Stomach (tissue), 9 donors: ENCODE results near the gene SHOX. TPM values are rescaled to one million over a fixed set of nuclear protein-coding genes. Genes with fewer than 3 reads are reported as not detected.

Experiments
- DNase-seq, 2 donors: peaks; one replicate each; pipeline versions ENCODE4 v3.0.0 to v3.0.0-alpha.2; 2013 to 2019
- H3K27ac ChIP-seq, 5 donors: fragments of 200-600 bp in 4 of 5; sonication (generic) in 4 of 5; one replicate each; pipeline ENCODE4 v1.5.1; 2013 to 2019; ENCODE audit warnings: mild to moderate bottlenecking in 1 of 5, moderate library complexity in 1 of 5
- H3K27me3 ChIP-seq, 3 donors: fragments of 200-600 bp; sonication (generic); one replicate each; pipeline ENCODE4 v1.5.1; 2017 to 2019; ENCODE audit warnings: mixed run types in 1 of 3
- H3K36me3 ChIP-seq, 4 donors: fragments of 200-600 bp; sonication (generic); 1 replicate in 3 of 4; 2 replicates in 1 of 4; pipeline ENCODE4 v1.5.1; 2016 to 2019
- H3K4me1 ChIP-seq, 4 donors: fragments of 200-600 bp; sonication (generic); one replicate each; pipeline ENCODE4 v1.5.1; 2016 to 2019
- H3K4me3 ChIP-seq, 4 donors: fragments of 200-600 bp; sonication (generic) in 3 of 4; one replicate each; pipeline ENCODE4 v1.5.1; 2016 to 2019; ENCODE audit warnings: mild to moderate bottlenecking in 1 of 4
- H3K9me3 ChIP-seq, 4 donors: fragments of 200-600 bp; sonication (generic); one replicate each; pipeline ENCODE4 v1.5.1; 2016 to 2019
- CTCF ChIP-seq, 7 experiments: fragments of 450-650 bp in 4 of 7; fragments of 200-600 bp in 3 of 7; sonication (generic) in 3 of 7; IDR thresholded peaks; one replicate each; pipeline ENCODE4 v1.5.1; 2016 to 2019; ENCODE audit warnings: antibody characterized with exemption in 7 of 7, control low read depth in 2 of 7, mild to moderate bottlenecking in 1 of 7
- EP300 ChIP-seq: sonication (generic); formaldehyde crosslinking; IDR thresholded peaks from one replicate; pipeline ENCODE4 v1.6.1; 2017; ENCODE audit warnings: antibody characterized with exemption
- POLR2A ChIP-seq, 4 donors: fragments of 450-650 bp; IDR thresholded peaks; one replicate each; pipeline ENCODE4 v1.6.1; 2016; ENCODE audit warnings: antibody characterized with exemption in 4 of 4, control low read depth in 2 of 4, mild to moderate bottlenecking in 1 of 4, moderate library complexity in 1 of 4
- POLR2AphosphoS5 ChIP-seq, 3 donors: sonication (generic); formaldehyde crosslinking; IDR thresholded peaks; one replicate each; pipeline ENCODE4 v1.6.1; 2016; ENCODE audit warnings: antibody characterized with exemption in 3 of 3
- WGBS, 5 donors: extraction: QIAGEN DNeasy Blood & Tissue Kit in 3 of 5; methylation state at CpG; one replicate each; pipeline versions ENCODE4 v1.1.5 to v1.1.7; 2013 to 2018; 5-methylcytosine and 5-hydroxymethylcytosine counted together
- intact Hi-C: fragments of 100-400 bp; cut with DNase I; formaldehyde crosslinking; loops from one replicate; pipeline ENCODE4 v1.15.1; 2023; ENCODE audit warnings: low total_unique reads
- polyA plus RNA-seq, 3 donors: library from polyadenylated mRNA; stranded (reverse); fragments of 200-250 nt; gene quantifications; one replicate each; pipeline ENCODE4 v1.2.3, GENCODE V29; 2013
- total RNA-seq, 5 donors: library from RNA; depleted of rRNA; stranded (reverse); fragments of >200 nt; gene quantifications; one replicate each; pipeline versions ENCODE4 v1.1.0 to v1.2.3, GENCODE V29; 2014 to 2016
- donor health status: healthy with polysubstance abuse.
- donor health status: Bipolar disorder and iron deficiency.
- donor health status: healthy.

Gene SHOX
- total and polyA plus RNA-seq, 8 donors, result 7.5 TPM; not detected in 7

- no peaks in the 10 kb centered on the region for H3K4me1 ChIP-seq
- TF ChIP-seq EP300, result no peak
- no peak for TF ChIP-seq CTCF (IDR thresholded peaks at IDR 0.05)
- no peak for TF ChIP-seq POLR2A (IDR thresholded peaks at IDR 0.05)
- H3K27ac ChIP-seq, result no peak overlapping the region
- no peak for DNase-seq
- intact Hi-C loops, result no loop called here
- peaks cover 0 to 5% (median 2%) of the 10 kb centered on the region in 4 donors for H3K9me3 ChIP-seq
- peaks cover 0 to 67% (median 34%) of the 10 kb centered on the region in 3 donors for H3K27me3 ChIP-seq
- no peaks in the 10 kb centered on the region for H3K36me3 ChIP-seq
- H3K4me3 ChIP-seq, result no peak overlapping the region
- 3 to 6% (median 5%) methylated on average over 21 to 95 of the region's 95 CpGs for WGBS, 5 donors
These were observed 14.0 kb downstream of the SHOX start for GRCh38 chrX:644304-645281.

GRCh38 chrX:646228-646495 is 15.6 kb downstream of the SHOX start:
- 24 to 38% (median 27%) methylated on average over 3 of the region's 3 CpGs for WGBS, 5 donors

GRCh38 chrX:646796-647195 is 16.2 kb downstream of the SHOX start:
- TF ChIP-seq CTCF (IDR thresholded peaks at IDR 0.05), result no peak
- TF ChIP-seq POLR2AphosphoS5 (IDR thresholded peaks at IDR 0.05), result no peak
- no peak for TF ChIP-seq EP300
- no peak for TF ChIP-seq POLR2A (IDR thresholded peaks at IDR 0.05)
- Histone ChIP-seq H3K27ac (no peak overlapping the region), H3K4me1 (no peaks in the 10 kb centered on the region), H3K27me3 (peaks cover 0 to 48% (median 19%) of the 10 kb centered on the region in 3 donors), H3K36me3 (no peaks in the 10 kb centered on the region), H3K4me3 (no peak overlapping the region), H3K9me3 (peaks cover 0 to 16% (median 6%) of the 10 kb centered on the region in 4 donors)
- WGBS, 5 donors, result 76 to 80% (median 79%) methylated on average over 9 of the region's 9 CpGs
- intact Hi-C loops, result no loop called here
- no peak for DNase-seq

More at GRCh38 chrX:646228-646495, 15.6 kb downstream of the SHOX start:
- no peaks in the 10 kb centered on the region for H3K36me3 ChIP-seq
- no peak overlapping the region for H3K4me3 ChIP-seq
- no peaks in the 10 kb centered on the region for H3K4me1 ChIP-seq
- no peak for TF ChIP-seq CTCF (IDR thresholded peaks at IDR 0.05)
- TF ChIP-seq POLR2A (IDR thresholded peaks at IDR 0.05), result no peak
- TF ChIP-seq EP300, result no peak
- TF ChIP-seq POLR2AphosphoS5 (IDR thresholded peaks at IDR 0.05), result no peak
- DNase-seq, result no peak
- no peak overlapping the region for H3K27ac ChIP-seq
- intact Hi-C loops, result no loop called here
- H3K9me3 ChIP-seq, result peaks cover 0 to 14% (median 6%) of the 10 kb centered on the region in 4 donors
- H3K27me3 ChIP-seq, result peaks cover 0 to 52% (median 24%) of the 10 kb centered on the region in 3 donors

GRCh38 chrX:649166-649565 is 18.6 kb downstream of the SHOX start:
- Histone ChIP-seq H3K36me3 (no peaks in the 10 kb centered on the region), H3K4me3 (no peak overlapping the region), H3K27ac (no peak overlapping the region), H3K27me3 (peaks cover 0 to 26% (median 7%) of the 10 kb centered on the region in 3 donors), H3K4me1 (no peaks in the 10 kb centered on the region), H3K9me3 (peaks cover 0 to 24% (median 6%) of the 10 kb centered on the region in 4 donors)
- DNase-seq, result no peak
- 81 to 90% (median 84%) methylated on average over 15 of the region's 15 CpGs for WGBS, 5 donors
- intact Hi-C loops, result no loop called here
- no peak for TF ChIP-seq EP300
- no peak for TF ChIP-seq POLR2AphosphoS5 (IDR thresholded peaks at IDR 0.05)
- no peak for TF ChIP-seq POLR2A (IDR thresholded peaks at IDR 0.05)
- no peak for TF ChIP-seq CTCF (IDR thresholded peaks at IDR 0.05)
